Immature natural killer cell (primary cell): ENCODE results near the gene DHRS11. TPM values are rescaled to one million over a fixed set of nuclear protein-coding genes. Genes with fewer than 3 reads are reported as not detected.

ENCODE experiments used
- DNase-seq, 3 donors: peaks; one replicate each; pipeline ENCODE4 v3.0.0; 2022; ENCODE audit warnings: mixed read lengths in 1 of 3
- H3K27ac Mint-ChIP-seq, 6 donors: one replicate each; pipeline ENCODE4 v1.8.0; 2020; ENCODE audit warnings: mixed read lengths in 6 of 6, mild to moderate bottlenecking in 5 of 6, inconsistent platforms in 4 of 6, moderate library complexity in 3 of 6
- H3K27me3 Mint-ChIP-seq, 3 donors: one replicate each; pipeline ENCODE4 v1.8.0; 2020 to 2021; ENCODE audit warnings: low read depth in 3 of 3, mild to moderate bottlenecking in 3 of 3, mixed read lengths in 3 of 3, moderate library complexity in 3 of 3, inconsistent platforms in 1 of 3
- H3K36me3 Mint-ChIP-seq, 3 donors: one replicate each; pipeline ENCODE4 v1.8.0; 2020; ENCODE audit warnings: mixed read lengths in 3 of 3, inconsistent platforms in 2 of 3, mild to moderate bottlenecking in 2 of 3
- H3K4me1 Mint-ChIP-seq, 2 donors: one replicate each; pipeline ENCODE4 v1.8.0; 2020; ENCODE audit warnings: inconsistent platforms in 2 of 2, mild to moderate bottlenecking in 2 of 2, mixed read lengths in 2 of 2, moderate library complexity in 1 of 2
- H3K4me3 Mint-ChIP-seq, 5 donors: one replicate each; pipeline ENCODE4 v1.8.0; 2020; ENCODE audit warnings: mild to moderate bottlenecking in 5 of 5, mixed read lengths in 5 of 5, inconsistent platforms in 3 of 5, moderate library complexity in 3 of 5
- H3K9me3 Mint-ChIP-seq, 6 donors: one replicate each; pipeline ENCODE4 v1.8.0; 2020; ENCODE audit warnings: mild to moderate bottlenecking in 6 of 6, mixed read lengths in 6 of 6, inconsistent platforms in 4 of 6, moderate library complexity in 3 of 6
- polyA plus RNA-seq, 3 donors: library from polyadenylated mRNA; unstranded; fragments of 300-500 nt; fragmentation: Illumina TruSeq; gene quantifications; one replicate each; pipeline ENCODE4 v1.2.3, GENCODE V29; 2021

The DHRS11 gene
- polyA plus RNA-seq, 3 donors from 2014 or later = 3.3 to 6.0 TPM; not detected in 1

- H3K27me3 Mint-ChIP-seq = peaks cover 0 to 10% (median 2%) of the 10 kb centered on the region in 3 donors
- no peak for DNase-seq
- H3K4me1 Mint-ChIP-seq = no peaks in the 10 kb centered on the region
- H3K4me3 Mint-ChIP-seq = no peak overlapping the region
- H3K27ac Mint-ChIP-seq = no peak overlapping the region
- H3K9me3 Mint-ChIP-seq = peaks cover 0 to 1% (median 0%) of the 10 kb centered on the region in 6 donors
- H3K36me3 Mint-ChIP-seq = peaks cover 0 to 4% (median 0%) of the 10 kb centered on the region in 3 donors
Observed at GRCh38 chr17:36632916-36633771, 41.5 kb downstream of the DHRS11 start.

- Mint-ChIP-seq H3K36me3 (no peaks in the 10 kb centered on the region), H3K27me3 (peaks cover 19 to 53% (median 25%) of the 10 kb centered on the region in 3 donors), H3K9me3 (peaks cover 0 to 2% (median 0%) of the 10 kb centered on the region in 6 donors), H3K27ac (no peak overlapping the region), H3K4me3 (no peak overlapping the region), H3K4me1 (peaks cover 13 to 15% of the 10 kb centered on the region in 2 donors)
- DNase-seq = no peak
Observed at GRCh38 chr17:36640346-36640745, 48.7 kb downstream of the DHRS11 start.

- Mint-ChIP-seq H3K36me3 (no peaks in the 10 kb centered on the region), H3K27ac (no peak overlapping the region), H3K4me3 (peak overlapping the region in 1 of 5 donors; percentile 33), H3K27me3 (peaks cover 19 to 52% (median 25%) of the 10 kb centered on the region in 3 donors), H3K9me3 (peaks cover 0 to 2% (median 0%) of the 10 kb centered on the region in 6 donors), H3K4me1 (peaks cover 13 to 15% of the 10 kb centered on the region in 2 donors)
- DNase-seq = no peak
Observed at GRCh38 chr17:36640836-36641235, 49.2 kb downstream of the DHRS11 start.

- peaks cover 13 to 15% of the 10 kb centered on the region in 2 donors for H3K4me1 Mint-ChIP-seq
- no peak for DNase-seq
- no peaks in the 10 kb centered on the region for H3K36me3 Mint-ChIP-seq
- peak overlapping the region in 1 of 5 donors; percentile 32 for H3K4me3 Mint-ChIP-seq
- peaks cover 19 to 57% (median 25%) of the 10 kb centered on the region in 3 donors for H3K27me3 Mint-ChIP-seq
- H3K27ac Mint-ChIP-seq = no peak overlapping the region
- peaks cover 0 to 2% (median 0%) of the 10 kb centered on the region in 6 donors for H3K9me3 Mint-ChIP-seq
Observed at GRCh38 chr17:36641331-36641876, 49.7 kb downstream of the DHRS11 start.

- peaks cover 13 to 15% of the 10 kb centered on the region in 2 donors for H3K4me1 Mint-ChIP-seq
Observed at GRCh38 chr17:36641877-36642845, 50.5 kb downstream of the DHRS11 start.

GRCh38 chr17:36643086-36643685 lies 51.5 kb downstream of the DHRS11 start:
- H3K4me3 Mint-ChIP-seq = peak overlapping the region in 4 of 5 donors; percentile 50 to 80 (median 70)
- peaks cover 13 to 15% of the 10 kb centered on the region in 2 donors for H3K4me1 Mint-ChIP-seq
- peaks cover 19 to 56% (median 25%) of the 10 kb centered on the region in 3 donors for H3K27me3 Mint-ChIP-seq
- H3K27ac Mint-ChIP-seq = no peak overlapping the region
- DNase-seq = no peak
- no peaks in the 10 kb centered on the region for H3K36me3 Mint-ChIP-seq
- peaks cover 0 to 2% (median 0%) of the 10 kb centered on the region in 6 donors for H3K9me3 Mint-ChIP-seq

More at GRCh38 chr17:36641877-36642845, 50.5 kb downstream of the DHRS11 start:
- Mint-ChIP-seq H3K36me3 (no peaks in the 10 kb centered on the region), H3K27me3 (peaks cover 19 to 59% (median 25%) of the 10 kb centered on the region in 3 donors), H3K27ac (no peak overlapping the region), H3K9me3 (peaks cover 0 to 2% (median 0%) of the 10 kb centered on the region in 6 donors), H3K4me3 (peak overlapping the region; percentile 50 to 80 (median 70))
- DNase-seq = no peak

GRCh38 chr17:36645422-36645821 lies 53.7 kb downstream of the DHRS11 start:
- Mint-ChIP-seq H3K9me3 (peaks cover 0 to 2% (median 0%) of the 10 kb centered on the region in 6 donors), H3K4me1 (peaks cover 13 to 15% of the 10 kb centered on the region in 2 donors), H3K36me3 (no peaks in the 10 kb centered on the region), H3K4me3 (no peak overlapping the region), H3K27ac (no peak overlapping the region), H3K27me3 (peaks cover 15 to 44% (median 24%) of the 10 kb centered on the region in 3 donors)
- DNase-seq = no peak

- H3K36me3 Mint-ChIP-seq = no peaks in the 10 kb centered on the region
- DNase-seq = no peak
- H3K27ac Mint-ChIP-seq = no peak overlapping the region
- H3K4me1 Mint-ChIP-seq = peaks cover 6 to 8% of the 10 kb centered on the region in 2 donors
- H3K27me3 Mint-ChIP-seq = peaks cover 6 to 45% (median 13%) of the 10 kb centered on the region in 3 donors
- H3K9me3 Mint-ChIP-seq = peaks cover 0 to 2% (median 0%) of the 10 kb centered on the region in 6 donors
- H3K4me3 Mint-ChIP-seq = no peak overlapping the region
Observed at GRCh38 chr17:36647636-36648035, 56.0 kb downstream of the DHRS11 start.

GRCh38 chr17:36650096-36650775 lies 58.6 kb downstream of the DHRS11 start:
- DNase-seq = no peak
- H3K4me1 Mint-ChIP-seq = no peaks in the 10 kb centered on the region
- H3K27me3 Mint-ChIP-seq = peaks cover 2 to 31% (median 4%) of the 10 kb centered on the region in 3 donors
- no peaks in the 10 kb centered on the region for H3K36me3 Mint-ChIP-seq
- no peak overlapping the region for H3K27ac Mint-ChIP-seq
- no peak overlapping the region for H3K4me3 Mint-ChIP-seq
- no peaks in the 10 kb centered on the region for H3K9me3 Mint-ChIP-seq

Other genes with a start within 250 kb of the DHRS11 start
- gene TBC1D3H, start 203.4 kb upstream of the DHRS11 start, polyA plus RNA-seq = not detected
- 10 to 100 TPM; 77.2 to 99.9 (median 91.5) TPM for gene ZNHIT3, start 105.2 kb upstream of the DHRS11 start, polyA plus RNA-seq
- 1 to 10 TPM; 2.8 to 8.3 (median 4.1) TPM for gene MYO19, start 57.0 kb upstream of the DHRS11 start, polyA plus RNA-seq
- 10 to 100 TPM in 2 of 3 donors, 1 to 10 TPM in 1; 7.2 to 18.8 (median 11.3) TPM for gene PIGW, start 56.9 kb upstream of the DHRS11 start, polyA plus RNA-seq
- gene GGNBP2, start 47.0 kb upstream of the DHRS11 start, polyA plus RNA-seq = 10 to 100 TPM; 28.2 to 60.0 (median 35.7) TPM
- 1 to 10 TPM in 2 of 3 donors, not detected in 1; 2.0 to 6.4 TPM for gene MRM1, start 9.7 kb downstream of the DHRS11 start, polyA plus RNA-seq